HL-60 (cell line): ENCODE results near the gene ELFN2.

Source experiments
- DNase-seq, 2 experiments: peaks; one replicate each; pipeline ENCODE4 v3.0.0-alpha.2; 2010 to 2020; ENCODE audit warnings: low read depth in 1 of 2, low spot score in 1 of 2
- H3K27ac ChIP-seq: fragments of 250-450 bp; sonication (Bioruptor Pico); replicated peaks from 2 replicates; pipeline ENCODE4 v1.5.1; 2020; ENCODE audit warnings: mild to moderate bottlenecking, moderate library complexity
- H3K27me3 ChIP-seq: fragments of 250-450 bp; sonication (Bioruptor Pico); 2 replicates; pipeline ENCODE4 v1.5.1; 2021; ENCODE audit warnings: mild to moderate bottlenecking, moderate library complexity; ENCODE audit not compliant: insufficient read depth, poor library complexity, severe bottlenecking
- H3K4me3 ChIP-seq: replicated peaks from 2 replicates; pipeline ENCODE4 v1.5.1; 2011; ENCODE audit warnings: mild to moderate bottlenecking, control low read depth, low read length; ENCODE audit not compliant: insufficient read depth
- GABPA ChIP-seq: IDR thresholded peaks from 2 replicates; pipeline ENCODE4 v1.6.1; 2012; ENCODE audit warnings: low read depth
- POLR2AphosphoS5 ChIP-seq: IDR thresholded peaks from 2 replicates; pipeline ENCODE4 v1.6.1; 2012; ENCODE audit warnings: low read depth
- SPI1 ChIP-seq: IDR thresholded peaks from 2 replicates; pipeline ENCODE4 v1.6.1; 2012; ENCODE audit warnings: low read depth, mild to moderate bottlenecking, borderline replicate concordance
- TF ChIP-seq, protein P1 (sequence below): IDR thresholded peaks from one replicate; pipeline ENCODE4 v1.5.1; 2011; ENCODE audit warnings: low read length, control low read depth, inconsistent platforms; ENCODE audit not compliant: insufficient read depth
- TF ChIP-seq, protein P2 (sequence below): IDR thresholded peaks from 2 replicates; pipeline ENCODE4 v1.6.1; 2012; ENCODE audit warnings: low read depth; ENCODE audit not compliant: insufficient replicate concordance

ELFN2 gene

DNA sequence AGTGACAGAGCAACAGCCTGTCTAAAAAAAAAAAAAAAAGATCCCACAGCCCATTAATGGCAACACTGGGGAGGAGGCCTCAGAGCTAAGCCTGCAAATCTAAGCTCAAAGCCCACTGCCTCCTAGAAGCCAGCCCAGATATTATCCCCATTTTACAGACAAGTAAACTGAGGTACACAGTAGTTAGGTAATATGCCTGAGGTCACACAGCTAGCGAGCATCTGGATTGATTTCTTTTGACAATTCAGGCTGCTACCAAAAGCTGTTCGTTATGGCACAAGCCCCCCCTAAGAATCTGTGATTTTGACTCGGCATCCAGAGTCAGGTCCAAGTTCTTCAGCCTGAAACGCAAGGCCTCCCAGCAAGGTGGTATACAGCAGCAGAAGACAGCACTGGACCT is 13.7 kb downstream of the ELFN2 start:
- Histone ChIP-seq H3K27ac (no peak overlapping the region), H3K4me3 (no peak overlapping the region), H3K27me3 (peaks cover 16% of the 10 kb centered on the region)
- no peak for DNase-seq
- TF ChIP-seq, protein P1, sequence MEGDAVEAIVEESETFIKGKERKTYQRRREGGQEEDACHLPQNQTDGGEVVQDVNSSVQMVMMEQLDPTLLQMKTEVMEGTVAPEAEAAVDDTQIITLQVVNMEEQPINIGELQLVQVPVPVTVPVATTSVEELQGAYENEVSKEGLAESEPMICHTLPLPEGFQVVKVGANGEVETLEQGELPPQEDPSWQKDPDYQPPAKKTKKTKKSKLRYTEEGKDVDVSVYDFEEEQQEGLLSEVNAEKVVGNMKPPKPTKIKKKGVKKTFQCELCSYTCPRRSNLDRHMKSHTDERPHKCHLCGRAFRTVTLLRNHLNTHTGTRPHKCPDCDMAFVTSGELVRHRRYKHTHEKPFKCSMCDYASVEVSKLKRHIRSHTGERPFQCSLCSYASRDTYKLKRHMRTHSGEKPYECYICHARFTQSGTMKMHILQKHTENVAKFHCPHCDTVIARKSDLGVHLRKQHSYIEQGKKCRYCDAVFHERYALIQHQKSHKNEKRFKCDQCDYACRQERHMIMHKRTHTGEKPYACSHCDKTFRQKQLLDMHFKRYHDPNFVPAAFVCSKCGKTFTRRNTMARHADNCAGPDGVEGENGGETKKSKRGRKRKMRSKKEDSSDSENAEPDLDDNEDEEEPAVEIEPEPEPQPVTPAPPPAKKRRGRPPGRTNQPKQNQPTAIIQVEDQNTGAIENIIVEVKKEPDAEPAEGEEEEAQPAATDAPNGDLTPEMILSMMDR: no peak

GRCh38 chr22:37412495-37413250 is 14.6 kb downstream of the ELFN2 start:
- no peak for DNase-seq
- peaks cover 11% of the 10 kb centered on the region for H3K27me3 ChIP-seq
- TF ChIP-seq, protein P1: no peak
- no peak for TF ChIP-seq SPI1
- TF ChIP-seq POLR2AphosphoS5: no peak
- TF ChIP-seq, protein P2, sequence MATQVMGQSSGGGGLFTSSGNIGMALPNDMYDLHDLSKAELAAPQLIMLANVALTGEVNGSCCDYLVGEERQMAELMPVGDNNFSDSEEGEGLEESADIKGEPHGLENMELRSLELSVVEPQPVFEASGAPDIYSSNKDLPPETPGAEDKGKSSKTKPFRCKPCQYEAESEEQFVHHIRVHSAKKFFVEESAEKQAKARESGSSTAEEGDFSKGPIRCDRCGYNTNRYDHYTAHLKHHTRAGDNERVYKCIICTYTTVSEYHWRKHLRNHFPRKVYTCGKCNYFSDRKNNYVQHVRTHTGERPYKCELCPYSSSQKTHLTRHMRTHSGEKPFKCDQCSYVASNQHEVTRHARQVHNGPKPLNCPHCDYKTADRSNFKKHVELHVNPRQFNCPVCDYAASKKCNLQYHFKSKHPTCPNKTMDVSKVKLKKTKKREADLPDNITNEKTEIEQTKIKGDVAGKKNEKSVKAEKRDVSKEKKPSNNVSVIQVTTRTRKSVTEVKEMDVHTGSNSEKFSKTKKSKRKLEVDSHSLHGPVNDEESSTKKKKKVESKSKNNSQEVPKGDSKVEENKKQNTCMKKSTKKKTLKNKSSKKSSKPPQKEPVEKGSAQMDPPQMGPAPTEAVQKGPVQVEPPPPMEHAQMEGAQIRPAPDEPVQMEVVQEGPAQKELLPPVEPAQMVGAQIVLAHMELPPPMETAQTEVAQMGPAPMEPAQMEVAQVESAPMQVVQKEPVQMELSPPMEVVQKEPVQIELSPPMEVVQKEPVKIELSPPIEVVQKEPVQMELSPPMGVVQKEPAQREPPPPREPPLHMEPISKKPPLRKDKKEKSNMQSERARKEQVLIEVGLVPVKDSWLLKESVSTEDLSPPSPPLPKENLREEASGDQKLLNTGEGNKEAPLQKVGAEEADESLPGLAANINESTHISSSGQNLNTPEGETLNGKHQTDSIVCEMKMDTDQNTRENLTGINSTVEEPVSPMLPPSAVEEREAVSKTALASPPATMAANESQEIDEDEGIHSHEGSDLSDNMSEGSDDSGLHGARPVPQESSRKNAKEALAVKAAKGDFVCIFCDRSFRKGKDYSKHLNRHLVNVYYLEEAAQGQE: no peak
- TF ChIP-seq GABPA: no peak
- no peak overlapping the region for H3K27ac ChIP-seq
- no peak overlapping the region for H3K4me3 ChIP-seq

DNA sequence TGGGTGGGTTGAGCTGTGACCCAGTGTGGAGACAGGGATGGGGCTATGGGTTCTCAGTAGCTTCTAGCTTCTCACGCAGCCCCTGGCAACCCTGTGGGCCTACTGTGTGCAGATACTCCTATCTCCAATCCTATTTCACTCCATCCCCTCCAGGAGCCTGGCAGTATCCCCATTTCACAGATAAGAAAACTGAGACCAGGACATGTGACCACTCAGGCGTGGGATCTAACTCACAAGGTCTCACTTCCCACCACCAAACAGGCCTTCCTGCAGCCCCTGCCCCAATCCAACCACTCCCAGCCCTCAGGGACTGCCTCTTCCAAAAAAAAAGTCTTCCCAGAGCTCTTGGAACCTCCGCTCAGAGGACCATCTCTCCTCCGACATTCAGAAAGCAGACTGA is 15.6 kb downstream of the ELFN2 start:
- Histone ChIP-seq H3K27me3 (peaks cover 7% of the 10 kb centered on the region), H3K27ac (no peak overlapping the region), H3K4me3 (no peak overlapping the region)
- DNase-seq: no peak
- TF ChIP-seq GABPA (no peak), SPI1 (no peak), POLR2AphosphoS5 (no peak)
- TF ChIP-seq, protein P1: no peak
- TF ChIP-seq, protein P2: no peak
